GM12873 (cell line): ENCODE data around the gene DPH7.

Source experiments
- CTCF ChIP-seq: IDR thresholded peaks from 2 replicates; pipeline ENCODE4 v1.5.1; 2012; ENCODE audit warnings: low read depth, mild to moderate bottlenecking, moderate library complexity, low read length, control low read depth; ENCODE audit not compliant: insufficient read depth; ENCODE audit errors: missing control alignments

The DPH7 gene

GRCh38 chr9:137578518-137579258 lies at the start of gene DPH7:
DPH7 (minus strand) TSS chr9:137578925; CDS start chr9:137578777, 148 bp downstream.
- TF ChIP-seq CTCF, result peak; percentile 89

- TF ChIP-seq CTCF, result no peak
These were observed 47.7 kb upstream of the DPH7 start for GRCh38 chr9:137626464-137626863.

- TF ChIP-seq CTCF, result peak; percentile 48
These were observed 42.5 kb upstream of the DPH7 start for GRCh38 chr9:137621131-137621757.

GRCh38 chr9:137620581-137620980 lies 41.9 kb upstream of the DPH7 start:
- no peak for TF ChIP-seq CTCF

GRCh38 chr9:137620048-137620405 lies 41.3 kb upstream of the DPH7 start:
- no peak for TF ChIP-seq CTCF

GRCh38 chr9:137619240-137620047 lies 40.7 kb upstream of the DPH7 start:
- no peak for TF ChIP-seq CTCF
